ENCODE measurements around the gene EXOC7.
A peak's percentile ranks its signal among the peaks of the same experiment; 100 is the strongest.

Gene EXOC7

DNA sequence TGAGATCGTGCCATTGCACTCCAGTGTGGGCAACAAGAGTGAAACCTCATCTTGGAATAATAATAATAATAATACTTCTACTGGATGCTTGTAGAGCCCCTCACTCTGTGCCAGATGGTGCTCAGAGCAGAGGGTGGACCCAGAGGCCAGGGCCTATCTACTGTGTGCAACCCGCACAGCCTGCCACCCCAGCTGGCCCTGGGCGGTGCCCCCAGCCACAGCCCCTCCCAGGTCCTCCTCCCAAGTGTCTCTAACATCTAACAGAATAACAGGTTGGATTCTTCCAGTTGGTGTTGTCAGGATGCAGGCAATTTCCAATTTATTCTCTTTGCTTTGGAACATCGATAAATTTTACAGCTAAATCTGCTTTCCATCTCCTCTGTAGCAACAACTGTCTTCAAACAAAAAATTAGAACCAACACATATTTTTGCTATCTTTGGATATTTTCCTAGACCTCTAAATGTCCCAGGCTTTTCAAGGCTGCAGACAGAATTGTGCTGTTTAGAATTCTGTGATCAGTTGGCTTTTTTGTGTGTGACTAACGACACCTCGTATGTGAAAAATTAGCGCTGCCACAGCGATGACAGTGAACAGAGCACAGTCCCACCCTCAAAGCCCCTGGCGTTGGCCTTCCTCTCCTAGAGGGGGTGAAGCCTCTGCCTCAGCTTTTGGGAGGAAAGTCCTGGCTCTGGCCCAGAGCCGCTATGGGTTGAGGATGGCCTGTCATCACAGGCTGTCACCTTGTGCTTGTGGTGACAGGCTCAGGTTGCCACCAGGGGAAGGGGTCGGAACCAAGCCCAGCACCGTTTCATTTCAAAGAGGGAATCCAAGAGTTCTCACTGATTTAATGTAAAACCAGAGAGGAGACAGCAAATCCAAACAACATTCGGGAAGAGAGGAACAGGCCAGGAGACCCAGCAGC, 68.9 kb downstream of the EXOC7 start:
- DNase-seq = no peak

DNA sequence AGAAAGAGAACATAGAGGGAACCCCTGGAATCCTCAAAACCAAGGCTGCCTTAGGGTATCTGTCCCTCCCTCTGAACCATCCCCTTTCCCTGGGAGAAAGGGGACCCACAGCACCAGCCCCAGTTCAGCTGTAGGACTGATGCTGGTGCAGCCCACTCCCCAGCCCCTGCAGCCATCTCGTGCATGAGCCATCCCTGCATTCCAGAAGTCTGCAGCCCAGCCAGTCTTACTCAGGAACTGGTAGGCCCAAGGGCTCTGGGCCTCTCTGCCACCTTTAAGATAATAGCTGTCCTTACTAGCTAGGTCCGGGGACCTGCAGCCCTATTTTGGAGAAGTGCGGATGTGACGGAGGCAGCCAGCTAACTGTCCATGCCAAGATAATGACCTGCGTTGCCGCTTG, 70.4 kb downstream of the EXOC7 start:
- DNase-seq = no peak
- intact Hi-C loops (cut with DNase I) = no loop called here

More for the DNA sequence above, 68.9 kb downstream of the EXOC7 start:
- intact Hi-C loops (cut with DNase I) = no loop called here

DNA sequence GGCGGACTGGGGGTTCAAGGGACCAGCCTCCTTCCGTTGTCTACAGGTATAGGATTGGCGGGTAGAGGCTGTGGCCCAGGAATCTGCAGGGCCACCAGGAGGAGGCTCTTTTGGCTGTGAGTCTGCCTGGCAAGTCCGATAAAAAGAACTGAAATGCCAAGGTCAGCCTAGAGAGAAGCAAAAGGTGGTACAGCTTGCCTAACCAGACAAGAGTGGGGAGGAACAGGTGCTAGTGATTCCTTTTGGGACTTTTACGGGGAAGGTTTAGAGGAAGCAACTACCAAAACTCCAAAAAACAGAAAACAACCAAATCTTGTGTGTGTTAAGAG, 70.8 kb downstream of the EXOC7 start:
- no peak for DNase-seq
- intact Hi-C loops (cut with DNase I) = no loop called here

DNA sequence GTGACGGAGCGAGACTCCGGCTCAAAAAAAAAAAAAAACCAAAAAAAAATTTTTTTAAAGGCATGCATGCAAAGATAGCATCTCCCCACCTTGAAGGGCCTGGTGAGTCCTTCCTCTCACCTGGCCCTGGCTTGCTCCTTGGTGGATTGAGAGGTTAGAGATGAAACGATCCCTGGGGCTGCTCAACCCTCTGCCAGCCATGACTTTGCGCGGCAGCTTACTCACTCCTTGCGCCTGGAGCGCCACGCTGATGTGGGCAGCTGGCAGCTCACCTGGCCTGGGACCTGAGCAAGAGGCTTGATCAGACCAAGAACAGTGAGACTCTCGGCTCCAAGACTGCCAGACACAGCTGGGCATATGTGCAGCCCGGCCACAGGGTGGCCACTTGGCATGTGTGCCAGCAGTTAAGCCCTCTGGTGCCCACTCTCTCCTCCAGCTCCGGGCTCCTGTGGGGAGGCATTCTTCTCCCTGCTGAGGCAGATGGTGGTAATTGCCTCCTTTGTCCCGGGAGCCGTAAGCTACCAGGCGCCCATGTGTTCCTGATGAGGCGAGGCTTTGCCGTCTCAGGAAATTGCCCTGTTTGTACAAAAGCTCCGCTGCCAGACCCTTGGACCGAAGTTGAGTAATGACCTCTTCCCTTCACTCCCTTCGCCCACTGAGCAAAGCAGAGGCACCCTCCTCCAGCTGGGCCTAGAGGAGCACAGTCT, 71.4 kb downstream of the EXOC7 start:
- intact Hi-C loops (cut with DNase I) = no loop called here
- DNase-seq = peak in 10 of 42 donors; percentile 6 to 44 (median 18)
